NB4 (cell line): Measurements from ENCODE around the gene ZFP62.

Experiments used
- MYC ChIP-seq: IDR thresholded peaks from 2 replicates; pipeline ENCODE4 v1.6.1; 2011; ENCODE audit warnings: low read depth, low read length
- TF ChIP-seq, protein P1 (sequence below): IDR thresholded peaks from one replicate; pipeline ENCODE4 v1.5.1; 2012; ENCODE audit warnings: low read depth, low read length
- TF ChIP-seq, protein P2 (sequence below): IDR thresholded peaks from 2 replicates; pipeline ENCODE4 v1.6.1; 2011; ENCODE audit warnings: low read depth, low read length

DNA sequence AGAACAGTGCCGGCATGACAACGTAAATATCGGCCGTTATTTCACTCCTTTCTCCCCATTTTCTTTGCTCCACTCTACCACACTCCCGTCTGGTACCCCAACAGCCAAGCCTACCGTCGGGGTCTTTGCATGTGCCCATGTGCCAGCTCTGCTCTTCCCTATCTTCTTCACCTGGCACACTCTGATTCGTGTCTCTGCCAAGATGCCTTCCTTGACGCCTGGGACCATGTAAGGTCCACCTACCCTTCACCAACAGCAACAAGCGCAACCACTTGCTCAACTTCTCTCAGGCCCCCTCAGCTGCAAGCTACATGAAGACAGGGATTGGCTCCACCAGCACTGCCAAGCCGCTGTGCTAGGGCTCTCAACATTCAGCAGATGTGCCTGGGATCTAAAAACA lies 62.9 kb downstream of the ZFP62 start:
- TF ChIP-seq, protein P1, sequence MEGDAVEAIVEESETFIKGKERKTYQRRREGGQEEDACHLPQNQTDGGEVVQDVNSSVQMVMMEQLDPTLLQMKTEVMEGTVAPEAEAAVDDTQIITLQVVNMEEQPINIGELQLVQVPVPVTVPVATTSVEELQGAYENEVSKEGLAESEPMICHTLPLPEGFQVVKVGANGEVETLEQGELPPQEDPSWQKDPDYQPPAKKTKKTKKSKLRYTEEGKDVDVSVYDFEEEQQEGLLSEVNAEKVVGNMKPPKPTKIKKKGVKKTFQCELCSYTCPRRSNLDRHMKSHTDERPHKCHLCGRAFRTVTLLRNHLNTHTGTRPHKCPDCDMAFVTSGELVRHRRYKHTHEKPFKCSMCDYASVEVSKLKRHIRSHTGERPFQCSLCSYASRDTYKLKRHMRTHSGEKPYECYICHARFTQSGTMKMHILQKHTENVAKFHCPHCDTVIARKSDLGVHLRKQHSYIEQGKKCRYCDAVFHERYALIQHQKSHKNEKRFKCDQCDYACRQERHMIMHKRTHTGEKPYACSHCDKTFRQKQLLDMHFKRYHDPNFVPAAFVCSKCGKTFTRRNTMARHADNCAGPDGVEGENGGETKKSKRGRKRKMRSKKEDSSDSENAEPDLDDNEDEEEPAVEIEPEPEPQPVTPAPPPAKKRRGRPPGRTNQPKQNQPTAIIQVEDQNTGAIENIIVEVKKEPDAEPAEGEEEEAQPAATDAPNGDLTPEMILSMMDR, result no peak
- TF ChIP-seq, protein P2, sequence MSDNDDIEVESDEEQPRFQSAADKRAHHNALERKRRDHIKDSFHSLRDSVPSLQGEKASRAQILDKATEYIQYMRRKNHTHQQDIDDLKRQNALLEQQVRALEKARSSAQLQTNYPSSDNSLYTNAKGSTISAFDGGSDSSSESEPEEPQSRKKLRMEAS, result no peak
- TF ChIP-seq MYC, result no peak
